T-helper 22 cell (primary cell): ENCODE measurements around the gene HTT-AS.
A peak's percentile ranks its signal among the peaks of the same experiment; 100 is the strongest.

Source experiments
- DNase-seq: peaks from one replicate; pipeline ENCODE4 v3.0.0-alpha.2; 2020; ENCODE audit warnings: low read depth

HTT-AS gene

DNA sequence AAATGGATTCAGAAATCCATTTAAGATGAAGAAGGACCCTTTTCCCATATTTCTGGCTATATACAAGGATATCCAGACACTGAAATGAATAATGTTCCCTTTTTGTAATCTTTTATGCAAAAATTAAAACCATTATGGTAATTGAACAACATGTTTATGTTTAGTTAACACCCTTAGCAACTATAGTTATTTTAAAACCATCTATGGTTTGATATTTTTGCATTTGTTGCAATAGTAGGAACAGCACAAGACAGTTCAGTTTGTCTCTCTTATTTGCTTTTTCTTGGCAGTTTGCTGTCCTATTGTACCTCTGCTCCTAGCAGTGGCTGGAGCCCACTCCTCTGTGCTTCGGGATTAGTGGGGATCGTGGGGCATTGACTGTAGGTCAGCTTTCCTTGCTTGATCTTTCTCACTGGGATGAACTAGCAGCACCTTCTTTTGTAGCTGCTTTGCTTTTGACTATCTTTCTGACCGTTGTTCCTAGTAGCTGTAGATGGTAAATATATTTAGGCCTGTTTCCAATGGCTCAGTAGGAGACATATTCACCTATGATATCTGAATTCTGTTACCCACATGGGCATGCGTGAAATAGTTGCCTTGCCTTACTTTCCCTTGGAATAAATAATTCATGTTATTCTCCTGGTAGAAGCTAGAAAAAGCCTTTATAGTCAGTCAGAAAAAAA, 12.9 kb upstream of the HTT-AS start:
- no peak for DNase-seq

DNA sequence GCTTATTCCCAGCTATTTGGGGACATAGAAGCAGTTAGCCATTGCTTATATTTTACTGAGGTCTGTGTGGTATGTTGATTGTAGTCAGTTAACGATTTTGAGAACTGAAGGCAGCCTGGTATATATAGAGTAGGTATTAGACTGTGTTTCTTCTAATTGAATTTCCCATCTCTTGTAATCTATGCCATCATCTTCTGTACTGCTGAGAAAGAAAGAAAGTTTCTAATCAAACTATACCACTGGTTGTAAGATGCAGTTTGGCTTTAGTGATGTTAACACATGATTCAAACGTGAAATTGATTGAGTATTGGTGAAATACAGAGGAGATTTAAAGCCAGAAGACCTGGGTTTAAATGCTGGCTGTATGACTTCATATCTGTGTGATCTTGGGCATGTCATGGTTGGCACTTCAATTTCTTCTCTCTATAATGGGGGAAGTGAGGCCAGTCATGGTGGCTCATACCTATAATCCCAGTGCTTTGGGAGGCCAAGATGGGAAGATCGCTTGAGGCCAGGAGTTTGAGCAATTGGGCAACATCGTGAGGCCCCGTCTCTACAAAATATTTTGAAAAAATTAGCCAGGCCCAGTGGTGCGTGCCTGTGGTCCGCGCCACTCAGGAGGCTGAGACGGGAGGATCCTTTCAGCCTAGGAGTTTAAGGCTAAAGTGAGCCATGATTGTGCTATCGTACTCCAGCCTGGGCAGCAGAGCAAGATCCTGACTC, 11.8 kb upstream of the HTT-AS start:
- no peak for DNase-seq

DNA sequence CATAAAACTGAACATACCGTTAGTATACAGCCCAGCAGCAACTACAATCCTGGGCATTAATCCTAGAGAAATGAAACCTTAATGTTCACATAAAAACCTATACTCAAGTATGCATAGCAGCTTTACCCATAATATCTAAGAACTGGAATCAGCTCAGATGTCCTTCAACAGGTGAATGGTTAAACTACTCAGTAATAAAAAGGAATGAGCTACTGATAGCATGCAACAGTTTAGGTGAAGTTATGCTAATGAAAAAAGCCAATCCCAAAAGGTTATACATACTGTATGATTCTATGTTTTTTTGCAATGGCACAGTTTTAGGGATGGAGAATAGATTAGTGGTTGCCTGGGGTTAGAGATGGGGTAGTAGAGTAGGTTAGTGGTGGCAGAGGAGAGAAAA, 9.4 kb upstream of the HTT-AS start:
- no peak for DNase-seq

DNA sequence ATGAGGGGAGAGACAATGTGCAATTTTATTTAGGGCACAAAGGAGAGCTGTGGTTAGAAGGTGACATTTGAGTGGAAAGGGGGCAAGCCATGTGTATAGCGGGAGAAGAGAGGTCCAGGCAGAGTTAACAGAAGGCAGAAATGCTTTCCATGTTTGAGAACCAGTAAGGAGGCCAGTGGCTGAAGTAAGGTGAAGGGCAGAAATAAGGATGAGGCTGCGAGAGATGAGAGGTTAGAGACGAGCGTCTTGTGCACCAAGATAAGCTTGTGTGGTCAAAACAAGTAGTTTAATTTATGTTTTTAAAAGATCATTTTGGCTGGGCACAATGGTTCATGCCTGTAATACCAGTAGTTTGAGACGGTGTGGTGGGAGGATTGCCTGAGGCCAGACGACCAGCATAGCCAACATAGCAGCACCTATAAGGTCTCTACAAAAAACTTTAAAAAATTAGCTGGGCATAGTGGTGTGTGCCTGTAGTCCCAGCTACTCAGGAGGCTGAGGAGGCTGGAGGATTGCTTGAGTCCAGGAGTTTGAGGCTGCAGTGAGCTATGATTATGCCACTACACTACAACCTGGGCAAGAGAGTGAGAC, 8.7 kb upstream of the HTT-AS start:
- no peak for DNase-seq

DNA sequence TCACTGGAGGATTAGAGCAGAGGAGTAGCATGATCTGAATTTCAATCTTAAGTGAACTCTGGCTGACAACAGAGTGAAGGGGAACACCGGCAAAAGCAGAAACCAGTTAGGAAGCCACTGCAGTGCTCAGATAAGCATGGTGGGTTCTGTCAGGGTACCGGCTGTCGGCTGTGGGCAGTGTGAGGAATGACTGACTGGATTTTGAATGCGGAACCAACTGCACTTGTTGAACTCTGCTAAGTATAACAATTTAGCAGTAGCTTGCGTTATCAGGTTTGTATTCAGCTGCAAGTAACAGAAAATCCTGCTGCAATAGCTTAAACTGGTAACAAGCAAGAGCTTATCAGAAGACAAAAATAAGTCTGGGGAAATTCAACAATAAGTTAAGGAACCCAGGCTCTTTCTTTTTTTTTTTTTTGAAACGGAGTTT, 5.4 kb upstream of the HTT-AS start:
- DNase-seq, result no peak

DNA sequence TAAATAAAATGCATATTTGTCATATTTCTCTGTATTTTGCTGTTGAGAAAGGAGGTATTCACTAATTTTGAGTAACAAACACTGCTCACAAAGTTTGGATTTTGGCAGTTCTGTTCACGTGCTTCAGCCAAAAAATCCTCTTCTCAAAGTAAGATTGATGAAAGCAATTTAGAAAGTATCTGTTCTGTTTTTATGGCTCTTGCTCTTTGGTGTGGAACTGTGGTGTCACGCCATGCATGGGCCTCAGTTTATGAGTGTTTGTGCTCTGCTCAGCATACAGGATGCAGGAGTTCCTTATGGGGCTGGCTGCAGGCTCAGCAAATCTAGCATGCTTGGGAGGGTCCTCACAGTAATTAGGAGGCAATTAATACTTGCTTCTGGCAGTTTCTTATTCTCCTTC, 3.5 kb upstream of the HTT-AS start:
- DNase-seq, result no peak

DNA sequence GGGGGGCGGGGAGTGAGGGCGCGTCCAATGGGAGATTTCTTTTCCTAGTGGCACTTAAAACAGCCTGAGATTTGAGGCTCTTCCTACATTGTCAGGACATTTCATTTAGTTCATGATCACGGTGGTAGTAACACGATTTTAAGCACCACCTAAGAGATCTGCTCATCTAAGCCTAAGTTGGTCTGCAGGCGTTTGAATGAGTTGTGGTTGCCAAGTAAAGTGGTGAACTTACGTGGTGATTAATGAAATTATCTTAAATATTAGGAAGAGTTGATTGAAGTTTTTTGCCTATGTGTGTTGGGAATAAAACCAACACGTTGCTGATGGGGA, 1.3 kb upstream of the HTT-AS start:
- no peak for DNase-seq

DNA sequence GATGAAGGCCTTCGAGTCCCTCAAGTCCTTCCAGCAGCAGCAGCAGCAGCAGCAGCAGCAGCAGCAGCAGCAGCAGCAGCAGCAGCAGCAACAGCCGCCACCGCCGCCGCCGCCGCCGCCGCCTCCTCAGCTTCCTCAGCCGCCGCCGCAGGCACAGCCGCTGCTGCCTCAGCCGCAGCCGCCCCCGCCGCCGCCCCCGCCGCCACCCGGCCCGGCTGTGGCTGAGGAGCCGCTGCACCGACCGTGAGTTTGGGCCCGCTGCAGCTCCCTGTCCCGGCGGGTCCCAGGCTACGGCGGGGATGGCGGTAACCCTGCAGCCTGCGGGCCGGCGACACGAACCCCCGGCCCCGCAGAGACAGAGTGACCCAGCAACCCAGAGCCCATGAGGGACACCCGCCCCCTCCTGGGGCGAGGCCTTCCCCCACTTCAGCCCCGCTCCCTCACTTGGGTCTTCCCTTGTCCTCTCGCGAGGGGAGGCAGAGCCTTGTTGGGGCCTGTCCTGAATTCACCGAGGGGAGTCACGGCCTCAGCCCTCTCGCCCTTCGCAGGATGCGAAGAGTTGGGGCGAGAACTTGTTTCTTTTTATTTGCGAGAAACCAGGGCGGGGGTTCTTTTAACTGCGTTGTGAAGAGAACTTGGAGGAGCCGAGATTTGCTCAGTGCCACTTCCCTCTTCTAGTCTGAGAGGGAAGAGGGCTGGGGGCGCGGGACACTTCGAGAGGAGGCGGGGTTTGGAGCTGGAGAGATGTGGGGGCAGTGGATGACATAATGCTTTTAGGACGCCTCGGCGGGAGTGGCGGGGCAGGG, 711 bp upstream of the HTT-AS start:
- DNase-seq, result peak; percentile 34

DNA sequence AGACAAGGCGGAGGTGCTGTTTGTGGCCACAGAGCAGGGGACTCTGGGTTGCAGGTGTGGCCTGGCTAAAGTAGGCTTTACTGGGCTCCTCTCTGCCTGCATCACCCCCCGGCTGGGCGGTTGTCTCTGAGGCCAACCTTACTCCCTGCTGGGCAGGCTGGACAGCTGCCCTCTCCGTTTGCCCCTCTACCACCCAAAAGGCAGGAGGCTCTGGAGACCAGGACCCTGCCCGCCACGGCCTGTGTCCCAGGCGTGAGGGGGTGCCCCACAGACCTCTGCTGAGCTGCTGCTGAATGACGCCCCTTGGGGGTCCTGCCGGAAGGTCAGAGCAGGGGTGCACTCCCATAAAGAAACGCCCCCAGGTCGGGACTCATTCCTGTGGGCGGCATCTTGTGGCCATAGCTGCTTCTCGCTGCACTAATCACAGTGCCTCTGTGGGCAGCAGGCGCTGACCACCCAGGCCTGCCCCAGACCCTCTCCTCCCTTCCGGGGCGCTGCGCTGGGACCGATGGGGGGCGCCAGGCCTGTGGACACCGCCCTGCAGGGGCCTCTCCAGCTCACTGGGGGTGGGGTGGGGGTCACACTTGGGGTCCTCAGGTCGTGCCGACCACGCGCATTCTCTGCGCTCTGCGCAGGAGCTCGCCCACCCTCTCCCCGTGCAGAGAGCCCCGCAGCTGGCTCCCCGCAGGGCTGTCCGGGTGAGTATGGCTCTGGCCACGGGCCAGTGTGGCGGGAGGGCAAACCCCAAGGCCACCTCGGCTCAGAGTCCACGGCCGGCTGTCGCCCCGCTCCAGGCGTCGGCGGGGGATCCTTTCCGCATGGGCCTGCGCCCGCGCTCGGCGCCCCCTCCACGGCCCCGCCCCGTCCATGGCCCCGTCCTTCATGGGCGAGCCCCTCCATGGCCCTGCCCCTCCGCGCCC, 920 bp downstream of the HTT-AS start:
- peak; percentile 13 for DNase-seq

DNA sequence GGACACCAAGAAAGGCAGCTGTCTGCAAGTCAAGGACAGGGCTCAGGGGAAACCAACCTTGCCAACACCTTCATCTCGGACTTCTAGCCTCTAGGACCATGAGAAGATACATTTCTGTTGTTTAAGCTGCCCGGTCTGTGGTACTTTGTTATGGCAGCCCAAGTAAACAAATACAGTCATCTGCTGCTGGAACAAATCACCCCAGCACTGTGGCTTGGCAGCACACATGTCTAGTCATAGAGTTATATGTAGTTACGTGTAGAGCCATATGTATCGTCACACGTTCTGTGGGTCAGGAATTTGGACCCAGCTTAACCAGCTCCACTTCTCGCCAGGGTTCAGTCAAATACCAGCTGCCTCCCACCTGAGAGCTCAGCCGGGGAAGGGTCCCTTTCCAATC, 2.5 kb downstream of the HTT-AS start:
- DNase-seq, result no peak

DNA sequence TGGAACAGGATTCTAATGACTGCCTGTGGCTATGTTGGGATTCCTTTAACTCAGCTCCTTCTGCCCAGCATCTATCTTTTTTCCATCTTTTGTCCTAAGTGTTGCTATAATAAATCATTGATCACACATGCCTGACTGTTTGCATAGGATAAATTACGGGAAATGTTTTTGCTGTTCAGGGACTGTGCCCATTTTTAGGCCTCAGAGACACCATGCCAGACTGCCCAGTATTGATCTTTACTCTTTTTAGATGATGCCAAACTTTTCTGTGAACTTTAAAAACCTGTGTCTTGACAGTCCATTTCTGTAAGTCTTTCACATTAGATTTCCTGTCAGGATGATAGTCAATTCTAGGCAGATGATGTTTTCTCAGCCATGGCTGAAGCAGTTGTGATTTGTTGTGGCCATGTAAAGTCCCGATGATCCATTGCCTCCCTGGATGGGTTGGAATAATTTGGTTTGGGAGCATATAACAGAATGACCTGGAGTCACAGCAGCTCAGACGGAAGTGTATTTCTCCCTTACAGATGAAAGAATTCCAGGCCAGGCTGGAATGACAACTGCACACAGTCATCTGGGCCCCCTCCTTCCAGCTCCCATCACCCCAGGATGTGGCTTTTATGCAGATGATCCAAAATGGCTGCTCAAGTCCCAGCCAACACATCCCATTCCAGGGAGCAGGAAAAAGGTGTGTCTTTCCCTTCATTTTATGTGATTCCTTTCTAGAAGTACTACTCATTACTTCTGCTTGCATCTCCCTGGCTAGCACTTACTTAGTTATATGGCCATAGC, 3.4 kb downstream of the HTT-AS start:
- no peak for DNase-seq

DNA sequence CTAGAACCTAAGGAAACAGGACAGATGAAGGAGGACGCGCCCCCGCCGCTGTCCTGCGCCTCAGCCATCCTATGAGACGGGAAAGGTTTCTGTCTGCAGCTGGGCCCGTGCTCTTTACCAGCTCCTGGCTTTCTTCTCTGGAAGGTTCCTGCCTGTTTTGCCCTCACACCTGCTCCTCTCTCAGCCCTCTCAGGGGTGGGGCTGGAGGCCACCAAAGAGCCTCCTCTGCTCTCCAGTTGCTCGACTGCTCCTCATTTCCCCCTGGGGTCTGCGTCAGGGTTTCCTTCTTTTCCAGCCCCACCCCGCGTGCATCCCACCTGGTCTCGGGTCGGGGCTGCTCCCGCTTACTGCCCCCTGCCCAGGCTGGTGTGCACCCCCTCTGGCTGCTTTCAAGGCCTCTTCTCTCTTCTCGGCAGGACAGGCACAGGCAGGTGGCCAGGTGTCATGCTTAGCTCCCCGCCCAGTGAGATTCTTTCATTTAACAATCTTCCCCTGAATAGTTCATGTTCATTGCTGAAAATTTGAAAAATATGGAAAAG, 4.6 kb downstream of the HTT-AS start:
- no peak for DNase-seq

DNA sequence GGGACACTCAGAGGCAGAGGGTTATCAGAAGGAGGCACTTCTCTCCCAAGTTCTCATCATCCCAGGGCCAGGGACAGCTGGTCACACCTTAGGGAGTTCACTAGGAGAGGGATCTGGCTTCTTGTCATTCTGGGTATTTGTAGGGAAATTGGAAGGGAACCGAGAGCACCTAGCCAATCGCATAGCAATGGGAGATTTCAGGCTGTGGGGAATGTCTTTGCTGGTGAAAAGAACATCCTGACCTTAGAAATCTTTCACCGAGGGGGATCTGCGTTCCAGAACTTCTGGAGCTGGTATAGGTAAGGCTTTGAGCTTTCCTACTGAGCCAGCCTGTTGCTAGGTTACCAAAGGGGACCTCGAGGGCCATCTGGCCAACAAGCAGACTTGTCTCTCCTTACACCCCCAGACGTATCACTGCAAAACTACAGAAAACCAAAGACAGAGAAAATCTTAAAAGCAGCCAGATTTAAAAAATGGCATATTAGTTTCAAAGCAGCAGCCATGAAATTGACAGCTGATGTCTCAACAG, 6.8 kb downstream of the HTT-AS start:
- no peak for DNase-seq

DNA sequence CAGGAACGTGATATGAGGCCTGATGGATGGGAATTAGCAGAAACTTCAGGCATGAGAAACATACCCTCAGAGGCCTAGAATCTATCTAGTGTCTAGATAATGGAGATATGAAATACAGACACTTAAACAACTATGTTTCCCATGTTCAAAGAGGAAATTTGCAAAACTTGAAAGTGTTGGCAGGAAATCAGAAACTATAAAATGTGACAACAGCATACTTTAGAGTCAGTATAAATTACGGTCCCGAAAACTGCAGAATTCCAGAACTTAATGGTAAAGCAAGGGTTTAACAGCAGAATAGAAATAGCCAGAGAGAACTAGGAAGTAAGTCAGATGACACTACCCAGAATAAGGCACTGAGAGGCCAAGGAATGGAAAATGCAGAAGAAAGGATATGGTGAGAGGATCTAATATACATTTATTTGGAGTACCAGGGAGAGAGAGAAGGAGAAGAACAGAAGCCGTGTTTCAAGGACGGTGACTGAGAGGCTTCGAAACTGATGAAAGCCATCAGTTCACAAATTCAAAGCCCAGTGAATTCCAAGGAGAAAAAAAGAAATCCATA, 7.4 kb downstream of the HTT-AS start:
- no peak for DNase-seq

DNA sequence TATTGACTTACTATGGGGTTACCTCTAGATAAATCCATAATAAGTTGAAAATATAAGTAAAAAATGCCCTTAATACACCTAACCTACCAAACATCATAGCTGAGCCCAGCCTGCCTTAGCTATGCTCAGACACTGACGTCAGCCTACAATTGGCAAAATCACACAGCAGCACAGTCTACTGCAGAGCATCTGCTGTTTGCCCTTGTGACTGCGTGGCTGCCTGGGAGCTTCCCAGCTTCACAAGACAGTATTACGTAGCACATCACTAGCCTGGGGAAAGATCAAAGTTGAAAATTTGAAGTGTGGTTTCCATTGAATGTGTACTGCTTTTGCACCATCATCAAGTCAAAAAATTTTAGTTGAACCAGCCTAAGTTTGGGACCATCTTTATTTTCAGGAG, 8.8 kb downstream of the HTT-AS start:
- DNase-seq, result no peak

DNA sequence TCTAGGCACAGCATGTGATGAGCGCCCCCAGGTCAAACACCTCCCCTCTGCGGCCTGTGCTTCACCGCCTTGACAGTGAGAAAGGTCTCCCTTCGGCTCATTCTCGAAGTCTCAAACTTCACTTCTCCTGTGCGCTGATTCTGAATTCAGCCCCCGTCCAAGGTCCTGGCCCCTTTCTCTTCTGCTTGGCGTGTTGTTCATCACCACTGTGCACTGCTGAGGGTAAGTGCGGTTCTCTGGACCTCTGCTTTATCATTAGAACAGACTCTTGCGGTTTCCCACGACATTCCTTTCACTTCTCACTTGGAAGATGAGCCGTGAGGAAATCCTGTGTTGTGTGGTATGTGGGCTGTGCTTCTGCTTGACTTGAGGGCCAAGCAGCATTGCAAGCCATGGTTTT, 11.9 kb downstream of the HTT-AS start:
- no peak for DNase-seq

DNA sequence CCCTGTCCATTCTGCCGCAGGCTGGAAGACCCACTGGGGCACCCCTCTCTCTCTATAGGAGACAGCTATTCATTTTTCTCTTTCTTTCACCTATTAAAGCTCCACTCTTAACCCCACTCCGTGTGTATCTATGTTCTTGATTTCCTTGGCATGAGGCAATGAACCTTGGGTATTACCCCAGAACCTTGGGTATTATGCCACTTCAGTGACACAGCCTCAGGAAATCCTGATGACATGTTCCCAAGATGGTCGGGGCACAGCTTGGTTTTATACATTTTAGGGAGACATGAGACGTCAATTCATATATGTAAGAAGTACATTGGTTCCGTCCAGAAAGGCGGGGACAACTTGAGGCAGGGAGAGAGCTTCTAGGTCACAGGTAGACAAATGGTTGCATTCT, 13.4 kb downstream of the HTT-AS start:
- DNase-seq, result no peak

DNA sequence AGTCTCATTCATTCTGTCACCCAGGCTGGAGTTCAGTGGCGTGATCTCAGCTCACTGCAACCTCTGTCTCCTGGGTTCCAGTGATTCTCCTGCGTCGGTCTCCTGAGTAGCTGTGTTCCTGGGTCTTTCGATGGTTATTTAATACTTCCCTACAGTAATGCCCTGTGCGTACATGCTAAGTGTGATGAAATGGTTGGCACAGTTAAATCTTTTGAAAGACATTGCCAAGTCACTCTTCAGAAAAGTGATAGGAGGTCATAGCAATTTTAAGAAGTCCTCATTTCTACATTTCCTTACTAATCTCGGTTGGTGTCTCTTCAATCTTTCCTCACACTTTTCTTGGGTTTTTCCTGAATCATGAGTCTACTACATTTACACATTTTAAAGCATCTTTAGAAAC, 14.4 kb downstream of the HTT-AS start:
- no peak for DNase-seq

DNA sequence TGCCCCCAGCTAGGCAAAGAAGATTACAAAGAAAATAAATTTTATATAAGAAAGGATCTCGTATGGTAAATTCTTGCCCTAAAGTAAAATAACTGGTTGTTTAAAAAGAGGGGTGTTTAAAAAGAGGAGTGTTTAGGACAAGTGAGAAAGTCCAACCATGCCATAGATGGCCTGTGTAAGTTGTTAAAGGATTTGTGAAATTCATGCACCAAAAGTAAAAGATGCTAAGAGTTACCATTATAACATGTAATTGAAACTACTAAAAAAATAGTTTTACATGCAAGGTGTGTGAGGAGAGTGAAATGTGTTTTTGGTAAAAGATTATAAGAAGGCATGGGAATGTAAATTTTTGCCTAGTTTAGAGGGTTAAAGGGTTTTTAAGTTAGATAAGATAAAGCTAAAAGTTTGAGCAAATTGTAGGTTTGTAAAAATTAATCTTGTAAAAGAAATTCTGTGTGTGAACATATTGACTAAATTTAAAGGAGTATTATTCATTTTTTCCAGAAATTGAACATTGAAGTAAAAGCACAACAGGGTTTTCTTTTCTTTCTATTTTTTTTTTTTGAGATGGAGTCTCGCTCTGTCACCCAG, 20.1 kb downstream of the HTT-AS start:
- no peak for DNase-seq
